K562 (cell line): ENCODE data around the gene PEPD. TPM values are rescaled to one million over a fixed set of nuclear protein-coding genes. Genes with fewer than 3 reads are reported as not detected.

Experiments
- CEBPG ChIP-seq, 3 experiments: fragments of 200-800 bp in 1 of 3; sonication (Bioruptor generic) in 1 of 3; sonication (generic) in 1 of 3; formaldehyde crosslinking in 1 of 3; IDR thresholded peaks in 2 of 3; conservative IDR thresholded peaks in 1 of 3; 2 replicates each; pipeline versions ENCODE4 v1.6.1 to v1.8.0; 2016 to 2022; ENCODE audit warnings: missing compliant biosample characterization in 2 of 3, missing genetic modification characterization in 2 of 3, mild to moderate bottlenecking in 1 of 3, missing genetic modification reagents in 1 of 3
- MXI1 ChIP-seq: IDR thresholded peaks from 2 replicates; pipeline ENCODE4 v1.6.1; 2011; ENCODE audit warnings: low read depth, mild to moderate bottlenecking, improper control_type of control experiment, low read length
- MYNN ChIP-seq, 2 experiments: sonication (generic); formaldehyde crosslinking in 1 of 2; IDR thresholded peaks; 2 replicates each; pipeline versions ENCODE4 v1.5.0 to v1.6.1; 2016 to 2020; ENCODE audit warnings: antibody characterized with exemption in 1 of 2, missing genetic modification reagents in 1 of 2
- POLR2G ChIP-seq: fragments of 200-400 bp; formaldehyde crosslinking; IDR thresholded peaks from 2 replicates; pipeline ENCODE4 v1.6.1; 2017; ENCODE audit warnings: low read depth, mild to moderate bottlenecking, antibody characterized with exemption, low read length, moderate library complexity
- PRPF4 ChIP-seq: fragments of 200-400 bp; formaldehyde crosslinking; IDR thresholded peaks from one replicate; pipeline ENCODE4 v1.6.1; 2017; ENCODE audit warnings: low read length, low read depth, mild to moderate bottlenecking; ENCODE audit not compliant: insufficient read depth, poor library complexity, severe bottlenecking
- SRSF9 ChIP-seq: fragments of 200-400 bp; formaldehyde crosslinking; IDR thresholded peaks from 2 replicates; pipeline ENCODE4 v1.6.1; 2017; ENCODE audit warnings: low read depth, low read length, borderline replicate concordance
- STAT5B ChIP-seq: fragments of 250-450 bp; sonication (Bioruptor Pico); IDR thresholded peaks from 2 replicates; pipeline ENCODE4 v1.8.0; 2021; ENCODE audit warnings: mild to moderate bottlenecking, inconsistent platforms
- SUPT5H ChIP-seq: fragments of 450-650 bp; IDR thresholded peaks from 2 replicates; pipeline ENCODE4 v1.6.1; 2016
- TARDBP ChIP-seq: fragments of 450-650 bp; IDR thresholded peaks from 2 replicates; pipeline ENCODE4 v1.6.1; 2016
- TFE3 ChIP-seq: fragments of 450-650 bp; formaldehyde crosslinking; IDR thresholded peaks from 2 replicates; pipeline ENCODE4 v1.4.0; 2020; ENCODE audit warnings: mild to moderate bottlenecking, mixed read lengths
- ZBTB8A ChIP-seq: fragments of 450-650 bp; IDR thresholded peaks from 2 replicates; pipeline ENCODE4 v1.6.1; 2018; ENCODE audit warnings: mild to moderate bottlenecking, moderate library complexity; ENCODE audit not compliant: partially characterized antibody
- ZFP36 ChIP-seq: fragments of 150-350 bp; IDR thresholded peaks from 2 replicates; pipeline ENCODE4 v1.6.1; 2018; ENCODE audit warnings: low read length, low read depth; ENCODE audit not compliant: partially characterized antibody
- ZNF184 ChIP-seq: sonication (generic); formaldehyde crosslinking; IDR thresholded peaks from 2 replicates; pipeline ENCODE4 v1.5.0; 2020; ENCODE audit warnings: missing genetic modification reagents
- ZNF282 ChIP-seq: sonication (generic); formaldehyde crosslinking; IDR thresholded peaks from 2 replicates; pipeline ENCODE4 v1.8.1; 2023; ENCODE audit warnings: missing genetic modification reagents
- ZNF436 ChIP-seq: fragments of 250-450, 450-650 bp; sonication (Bioruptor Pico); formaldehyde crosslinking; IDR thresholded peaks from 2 replicates; pipeline ENCODE4 v1.7.0; 2020; ENCODE audit warnings: mild to moderate bottlenecking
- ZNF717 ChIP-seq: fragments of 250-450 bp; sonication (Bioruptor Pico); IDR thresholded peaks from 2 replicates; pipeline ENCODE4 v1.5.0; 2021
- polyA plus RNA-seq, 8 experiments: library from polyadenylated mRNA; depleted of rRNA in 4 of 8; stranded (reverse) in 5 of 8; unstranded in 3 of 8; fragments of >200 nt; fragmentation: Nextera tagmentation in 2 of 8; fragmentation: Illumina TruSeq in 1 of 8; extraction: Ambion mirVana in 2 of 8; extraction: Trizol in 1 of 8; gene quantifications; 2 replicates each; pipeline versions ENCODE4 v1.2.1 to v1.2.3, GENCODE V29; 2011 to 2014; ENCODE audit warnings: inconsistent platforms in 1 of 8, missing spikeins in 1 of 8
- total RNA-seq, 7 experiments: library from RNA; depleted of rRNA in 6 of 7; stranded (reverse); fragments of >200 nt in 6 of 7; fragmentation: Illumina TruSeq in 2 of 7; extraction: Trizol in 2 of 7; gene quantifications; 2 replicates each; pipeline versions ENCODE4 v1.2.1 to v1.2.3, GENCODE V29; 2011 to 2021; ENCODE audit warnings: low replicate concordance in 1 of 7
- TF ChIP-seq, protein P1 (sequence below), 3 experiments: fragments of 200-800 bp in 1 of 3; sonication (Bioruptor generic) in 1 of 3; sonication (generic) in 1 of 3; formaldehyde crosslinking in 1 of 3; IDR thresholded peaks; 2 replicates each; pipeline versions ENCODE4 v1.6.1 to v1.8.0; 2016 to 2022; ENCODE audit warnings: mild to moderate bottlenecking in 2 of 3, missing compliant biosample characterization in 2 of 3, missing genetic modification characterization in 2 of 3, missing genetic modification reagents in 1 of 3

Gene PEPD
- total and polyA plus RNA-seq, 9 of the 15 experiments (the other 6 are each of a cell fraction or from before 2014, with no cell fraction given) = 1.3 to 19.2 (median 16.0) TPM

DNA sequence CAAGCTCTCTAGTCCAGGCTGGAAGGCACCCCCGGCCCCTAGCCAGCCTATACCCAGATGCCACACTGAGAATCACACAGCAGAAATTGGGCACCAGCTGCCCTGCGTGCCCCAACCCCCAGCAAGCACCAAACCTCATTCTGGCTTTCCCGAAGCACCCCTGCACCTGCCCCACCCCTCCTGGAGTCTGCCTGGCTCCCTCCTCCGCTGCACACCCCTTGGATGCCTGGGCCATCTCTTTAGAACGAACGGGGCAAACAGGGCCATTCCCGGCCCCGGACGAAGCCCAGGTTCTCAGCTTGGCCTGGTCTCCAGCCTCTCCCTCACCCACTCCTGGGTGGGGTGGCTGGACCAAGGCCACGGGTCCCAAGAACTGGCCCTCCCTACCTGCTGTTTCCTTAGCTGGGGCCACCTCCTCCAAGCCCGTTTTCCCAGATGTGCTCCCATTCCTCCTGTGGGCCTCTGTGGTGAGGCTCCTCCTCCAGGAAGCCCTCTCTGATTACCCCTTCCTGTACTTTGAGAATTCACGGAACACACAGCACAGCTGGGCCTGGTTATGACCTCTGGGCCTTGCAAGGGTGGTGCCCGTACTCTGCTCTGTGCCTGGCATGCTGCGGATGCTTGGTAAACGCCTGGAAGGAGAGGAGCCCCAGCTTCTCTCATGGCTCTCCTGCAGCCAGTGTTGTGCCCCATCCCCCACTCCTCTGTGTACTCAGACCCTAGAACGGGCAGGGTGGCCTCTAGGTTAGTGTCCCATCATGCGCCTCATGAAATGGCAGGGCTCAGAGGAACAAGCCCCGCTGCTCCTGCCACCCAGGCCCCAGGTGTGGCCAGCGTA lies 126.6 kb downstream of the PEPD start (continued):
- peak; percentile 99 for TF ChIP-seq ZFP36
- no peak for TF ChIP-seq TFE3 (CRISPR knock-in tag)
- TF ChIP-seq POLR2G = peak; percentile 6; the same call in 1 of the 2 replicates
- TF ChIP-seq ZNF717 (CRISPR knock-in tag) = no peak
- TF ChIP-seq PRPF4 = no peak
- TF ChIP-seq SUPT5H = no peak
- TF ChIP-seq, protein P1, sequence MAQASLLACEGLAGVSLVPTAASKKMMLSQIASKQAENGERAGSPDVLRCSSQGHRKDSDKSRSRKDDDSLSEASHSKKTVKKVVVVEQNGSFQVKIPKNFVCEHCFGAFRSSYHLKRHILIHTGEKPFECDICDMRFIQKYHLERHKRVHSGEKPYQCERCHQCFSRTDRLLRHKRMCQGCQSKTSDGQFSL (CRISPR knock-in tag; IDR thresholded peaks at IDR 0.05) = no peak
- TF ChIP-seq, protein P1 (tag; IDR thresholded peaks at IDR 0.05) = no peak
- TF ChIP-seq TARDBP = no peak
- TF ChIP-seq ZNF282 (CRISPR knock-in tag) = no peak
- no peak for TF ChIP-seq ZNF184 (CRISPR knock-in tag)
- TF ChIP-seq ZBTB8A = no peak
- no peak for TF ChIP-seq MYNN (IDR thresholded peaks at IDR 0.05)
- no peak for TF ChIP-seq MYNN (CRISPR knock-in tag; IDR thresholded peaks at IDR 0.05)
- TF ChIP-seq MXI1 = no peak
- no peak for TF ChIP-seq STAT5B (CRISPR knock-in tag)
- TF ChIP-seq ZNF436 (CRISPR knock-in tag) = peak; percentile 70
- no peak for TF ChIP-seq SRSF9
- TF ChIP-seq CEBPG (CRISPR knock-in tag; IDR thresholded peaks at IDR 0.05) = no peak
- TF ChIP-seq CEBPG (tag; conservative IDR thresholded peaks at IDR 0.05 in 1 of 2, IDR thresholded peaks at IDR 0.05 in 1 of 2) = peak in 1 of 2 experiments; percentile 60; a peak in 2 of 4 replicates
